Tibial artery (tissue), 4 donors: ENCODE data around the gene VPS50.

Experiments used
- DNase-seq, 2 donors: peaks; one replicate each; pipeline ENCODE4 v3.0.0-alpha.2; 2019
- H3K27ac ChIP-seq, 2 donors: fragments of 200-600 bp; sonication (generic) in 1 of 2; 1 replicate in 1 of 2; 2 replicates in 1 of 2; pipeline ENCODE4 v1.5.1; 2018 to 2019; ENCODE audit warnings: mild to moderate bottlenecking in 1 of 2
- H3K27me3 ChIP-seq, 2 donors: fragments of 200-600 bp; sonication (generic) in 1 of 2; one replicate each; pipeline versions ENCODE4 v1.5.1 to v1.6.0; 2016 to 2019
- H3K36me3 ChIP-seq, 3 donors: fragments of 200-600 bp; sonication (generic) in 2 of 3; one replicate each; pipeline ENCODE4 v1.5.1; 2016 to 2019; ENCODE audit warnings: mild to moderate bottlenecking in 2 of 3
- H3K4me1 ChIP-seq, 4 donors: fragments of 200-600 bp; sonication (generic) in 2 of 4; 1 replicate in 3 of 4; 2 replicates in 1 of 4; pipeline ENCODE4 v1.5.1; 2016 to 2019
- H3K4me3 ChIP-seq, 2 donors: fragments of 200-600 bp; sonication (generic) in 1 of 2; 1 replicate in 1 of 2; 2 replicates in 1 of 2; pipeline ENCODE4 v1.5.1; 2018 to 2019; ENCODE audit warnings: mild to moderate bottlenecking in 2 of 2
- H3K9me3 ChIP-seq, 3 donors: fragments of 200-600 bp; sonication (generic) in 1 of 3; one replicate each; pipeline ENCODE4 v1.5.1; 2016 to 2019
- CTCF ChIP-seq, 2 experiments: fragments of 200-600 bp in 1 of 2; fragments of 450-650 bp in 1 of 2; IDR thresholded peaks; one replicate each; pipeline ENCODE4 v1.5.1; 2017 to 2019; ENCODE audit warnings: antibody characterized with exemption in 2 of 2, mild to moderate bottlenecking in 1 of 2, moderate library complexity in 1 of 2
- intact Hi-C: fragments of 100-400 bp; cut with DNase I; formaldehyde crosslinking; loops from one replicate; pipeline ENCODE4 v1.15.0; 2023; ENCODE audit warnings: low total_unique reads

Gene VPS50

GRCh38 chr7:93231799-93232672 lies at the start of gene VPS50:
TSS of gene VPS50 (plus strand) at chr7:93232366. CDS start at chr7:93232468, 102 bp downstream.
- peak; percentile 97 for DNase-seq
- Histone ChIP-seq H3K27ac (peak within 1 kb of the TSS; percentile 30 to 69), H3K9me3 (no peaks in the 10 kb centered on the region), H3K36me3 (no peaks in the 10 kb centered on the region), H3K27me3 (no peaks in the 10 kb centered on the region), H3K4me1 (peaks cover 0 to 7% (median 6%) of the 10 kb centered on the region in 4 donors), H3K4me3 (peak within 1 kb of the TSS; percentile 68 to 79)
- intact Hi-C loops, result no loop called here
- peak in 1 of 2 experiments; percentile 34 for TF ChIP-seq CTCF (IDR thresholded peaks at IDR 0.05)

- Histone ChIP-seq H3K9me3 (no peaks in the 10 kb centered on the region), H3K27ac (no peak overlapping the region), H3K4me3 (no peak overlapping the region), H3K36me3 (no peaks in the 10 kb centered on the region), H3K27me3 (no peaks in the 10 kb centered on the region), H3K4me1 (no peaks in the 10 kb centered on the region)
- intact Hi-C loops, result no loop called here
- TF ChIP-seq CTCF (IDR thresholded peaks at IDR 0.05), result no peak
- DNase-seq, result no peak
Measured at GRCh38 chr7:93185303-93186027, 46.7 kb upstream of the VPS50 start.

- TF ChIP-seq CTCF (IDR thresholded peaks at IDR 0.05), result no peak
- Histone ChIP-seq H3K27ac (no peak overlapping the region), H3K36me3 (no peaks in the 10 kb centered on the region), H3K4me1 (no peaks in the 10 kb centered on the region), H3K27me3 (no peaks in the 10 kb centered on the region), H3K4me3 (no peak overlapping the region), H3K9me3 (no peaks in the 10 kb centered on the region)
- intact Hi-C loops, result no loop called here
- no peak for DNase-seq
Measured at GRCh38 chr7:93188870-93189634, 43.1 kb upstream of the VPS50 start.

DNA sequence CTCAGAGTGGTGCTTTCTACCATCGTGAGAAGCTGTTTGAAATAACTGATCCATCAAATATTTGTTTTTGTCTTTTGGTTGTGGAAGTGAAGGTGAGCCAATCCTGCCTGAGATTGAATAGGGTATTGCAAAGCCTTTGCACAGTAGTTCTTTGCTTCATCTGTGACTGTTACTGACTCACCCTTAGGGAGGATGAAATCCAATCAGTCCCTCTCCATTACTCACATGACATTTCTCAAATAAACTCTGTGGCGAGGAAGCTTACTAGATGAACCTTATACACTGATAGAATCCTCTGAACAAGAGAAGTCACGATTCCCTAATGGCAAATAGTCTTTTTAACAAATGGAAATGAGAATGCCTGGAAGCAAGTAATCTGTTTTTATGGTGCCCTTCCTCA lies 37.8 kb upstream of the VPS50 start:
- no peak overlapping the region for H3K27ac ChIP-seq
- no peaks in the 10 kb centered on the region for H3K4me1 ChIP-seq

More for the DNA sequence above, 37.8 kb upstream of the VPS50 start:
- TF ChIP-seq CTCF (IDR thresholded peaks at IDR 0.05), result no peak
- no peak for DNase-seq
- Histone ChIP-seq H3K36me3 (no peaks in the 10 kb centered on the region), H3K4me3 (no peak overlapping the region), H3K9me3 (no peaks in the 10 kb centered on the region), H3K27me3 (no peaks in the 10 kb centered on the region)
- intact Hi-C loops, result no loop called here
